HG02938 (cell line): ENCODE measurements around the gene RAI1.

Experiments
- ATAC-seq: cut with Tn5 transposase; IDR thresholded peaks from one replicate; pipeline ENCODE4 v1.9.1; 2021; ENCODE audit warnings: mild to moderate bottlenecking, moderate library complexity; ENCODE audit not compliant: unreplicated experiment

The RAI1 gene

DNA sequence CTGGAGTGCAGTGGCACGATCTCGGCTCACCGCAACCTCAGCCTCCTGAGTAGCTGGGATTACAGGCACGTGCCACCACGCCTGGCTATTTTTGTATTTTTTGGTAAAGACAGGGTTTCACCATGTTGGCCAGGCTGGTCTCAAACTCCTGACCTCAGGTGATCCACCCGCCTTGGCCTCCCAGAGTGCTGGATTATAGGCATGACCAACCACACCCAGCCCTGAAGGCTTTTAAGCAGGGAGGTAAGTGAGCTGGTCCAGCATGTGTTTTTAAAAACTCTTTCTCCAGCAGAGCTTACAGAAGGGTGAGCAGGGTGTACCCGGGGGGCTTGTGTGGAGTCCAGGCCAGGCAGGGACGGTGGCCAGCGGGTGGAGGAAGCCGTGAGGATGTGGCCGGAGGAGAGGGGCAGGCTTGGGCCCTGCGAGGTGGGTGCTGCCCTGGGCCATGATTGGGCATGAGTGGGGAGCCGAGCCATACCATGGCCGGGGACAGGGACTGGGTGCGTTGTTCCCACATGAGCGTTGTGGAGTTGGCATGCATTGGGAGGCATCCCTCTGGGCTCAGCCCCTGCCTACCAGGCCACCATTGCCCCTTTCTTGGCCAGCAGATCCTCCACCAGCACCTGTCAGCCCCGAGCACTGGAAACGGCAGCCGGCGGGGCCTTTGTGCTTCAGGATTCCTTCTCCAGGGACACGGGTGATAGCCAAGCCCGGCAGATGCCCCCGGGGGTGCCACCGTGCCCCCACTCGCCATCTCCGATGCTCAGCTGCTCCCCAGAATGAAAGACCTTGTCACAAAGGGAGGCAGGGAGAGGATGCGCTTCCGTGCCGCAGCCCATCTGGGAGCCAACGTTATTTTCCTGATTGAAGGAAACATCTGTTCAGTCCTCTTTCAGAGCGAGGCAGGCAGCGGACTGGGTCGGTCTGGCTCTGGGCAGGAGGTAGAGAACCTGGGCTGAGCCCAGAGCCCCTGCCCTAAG is 64.5 kb downstream of the RAI1 start:
- no peak for ATAC-seq

DNA sequence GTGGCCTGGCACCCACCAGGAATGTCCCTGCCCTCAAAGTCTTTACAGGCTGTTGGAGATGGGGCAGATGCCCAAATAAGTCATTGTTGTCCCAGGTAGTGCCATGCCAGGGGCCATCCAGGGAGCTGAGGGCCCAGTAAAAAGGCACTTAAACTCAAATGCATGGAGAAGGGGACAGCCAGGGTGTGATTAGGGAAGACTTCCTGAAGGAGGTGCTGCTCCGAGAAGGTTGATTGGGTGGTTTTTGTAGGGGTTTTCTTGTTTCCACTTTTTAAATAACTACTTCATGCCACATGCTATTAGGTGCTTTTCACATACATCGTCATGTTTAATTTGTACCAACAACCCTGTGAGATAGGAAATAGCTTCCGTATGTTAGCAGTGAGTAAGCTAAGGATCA is 66.9 kb downstream of the RAI1 start:
- ATAC-seq: no peak

DNA sequence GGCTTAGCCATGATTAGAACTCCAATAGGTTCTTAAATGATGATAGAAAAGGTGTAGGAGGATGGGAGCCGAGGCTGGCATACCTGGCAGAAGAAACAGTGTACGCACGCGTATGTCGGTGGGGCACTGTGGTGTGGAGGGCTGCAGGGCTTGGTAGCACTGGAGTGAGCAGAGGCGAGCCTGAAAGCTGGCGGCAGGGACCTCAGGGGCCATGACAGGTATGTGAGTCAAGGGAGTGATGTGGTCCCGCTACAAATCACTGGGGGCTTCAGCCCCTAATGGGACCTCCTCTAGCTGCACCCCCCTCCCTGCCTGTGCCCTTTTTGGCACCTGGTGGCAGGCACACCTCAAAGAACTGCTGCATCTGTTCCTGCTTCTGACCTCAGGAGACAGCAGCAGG is 67.3 kb downstream of the RAI1 start:
- ATAC-seq: no peak

DNA sequence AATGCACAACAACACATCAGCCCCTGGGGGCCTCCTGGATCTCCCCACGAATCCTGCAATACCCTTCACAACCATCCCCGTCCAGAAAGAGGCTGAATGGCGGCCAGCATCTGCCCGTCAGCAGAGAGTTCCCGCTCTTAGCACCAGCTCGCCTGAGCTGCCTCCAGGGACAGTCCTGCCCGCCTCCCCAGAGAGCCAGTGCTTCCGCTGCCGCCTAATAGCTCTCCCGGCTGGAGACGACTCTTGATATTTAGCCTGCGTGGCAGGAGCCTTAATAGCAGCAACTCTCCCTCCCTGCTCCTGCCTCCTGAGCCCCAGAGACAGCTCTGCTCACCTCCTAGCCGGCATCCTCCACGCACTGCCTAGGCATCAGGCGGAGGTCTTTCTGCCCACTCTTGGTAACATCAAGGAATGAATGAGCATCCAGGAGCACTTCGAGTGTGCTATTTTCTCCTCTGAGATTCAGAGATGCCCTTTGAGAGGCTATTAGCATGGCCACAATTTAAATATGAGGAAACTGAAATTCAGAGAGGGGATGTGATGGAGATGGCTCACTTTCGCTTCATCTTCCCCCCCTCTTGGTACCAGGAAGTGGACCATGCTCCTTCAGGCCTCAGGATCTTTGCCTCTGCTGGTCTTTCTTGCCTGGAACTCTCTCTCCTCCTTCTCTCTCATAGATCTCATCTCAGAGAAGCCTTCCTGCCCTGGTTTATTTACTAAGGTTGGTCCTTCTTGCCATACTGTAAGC is 67.9 kb downstream of the RAI1 start:
- ATAC-seq: no peak

DNA sequence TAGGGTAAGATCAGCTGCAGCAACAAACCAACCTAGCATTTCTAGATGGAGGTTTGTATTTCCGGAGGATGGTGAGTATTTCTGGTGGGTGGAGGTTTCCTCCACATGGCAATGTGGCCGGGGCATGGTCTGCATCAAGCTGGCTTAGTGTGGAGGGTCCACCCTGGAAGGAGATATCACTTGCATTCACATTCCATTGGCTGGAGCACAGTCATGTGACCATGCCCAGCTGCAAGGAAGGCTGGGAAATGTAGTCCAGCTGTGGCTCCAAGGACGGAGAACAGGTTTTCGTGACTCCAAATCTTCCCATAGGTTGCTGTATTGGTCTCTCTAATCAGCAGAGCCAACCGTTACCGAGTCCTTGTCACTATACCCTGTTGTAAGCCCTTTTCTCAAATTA is 68.7 kb downstream of the RAI1 start:
- ATAC-seq: no peak

DNA sequence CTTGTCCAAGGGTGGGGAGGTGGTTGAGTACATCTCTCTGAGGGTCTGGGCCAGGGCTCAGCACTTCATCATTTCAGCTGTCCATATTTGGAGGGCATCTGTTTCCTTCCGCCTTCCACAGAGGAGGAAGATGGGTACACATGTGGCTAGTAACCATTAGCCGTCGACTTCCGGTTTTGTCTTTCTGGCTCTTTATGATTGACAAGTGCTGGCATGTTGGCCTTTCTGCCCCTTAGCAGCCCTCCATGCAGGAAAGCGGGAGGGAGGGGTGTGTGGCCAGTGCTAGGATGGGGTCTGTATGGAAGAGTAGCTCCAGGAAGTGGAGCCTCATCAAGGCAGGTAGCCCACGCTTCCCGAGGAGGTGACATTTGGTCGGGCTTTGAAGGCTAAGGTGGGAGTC is 69.6 kb downstream of the RAI1 start:
- ATAC-seq: no peak

DNA sequence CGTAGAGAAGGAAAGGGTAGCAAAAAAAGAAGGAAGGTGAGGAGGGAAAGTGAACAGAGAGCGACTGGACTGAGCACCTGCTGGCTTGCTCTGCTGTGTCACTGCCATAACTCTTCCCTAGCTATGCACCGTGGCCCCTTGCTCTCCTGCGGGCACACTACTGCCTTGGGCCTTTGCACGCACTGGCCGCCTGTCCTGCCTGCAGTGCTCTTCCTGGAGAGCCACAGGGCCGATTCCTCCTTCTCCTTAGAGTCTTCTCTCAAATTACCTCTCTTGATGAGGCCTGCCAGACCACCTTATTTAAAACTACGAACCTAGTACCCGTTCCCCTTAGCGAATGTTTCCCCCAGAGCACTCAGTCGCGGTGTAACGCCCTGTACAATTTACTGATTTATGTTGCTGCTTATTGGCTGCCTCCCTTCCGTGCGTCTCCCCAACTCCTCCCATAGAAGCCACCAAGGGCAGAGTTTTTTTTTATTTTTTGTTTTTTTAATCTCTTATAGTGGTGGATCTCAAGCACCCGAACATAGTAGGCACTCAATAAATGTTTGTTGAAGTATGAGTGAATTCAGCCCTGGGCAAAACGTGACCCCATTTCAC is 70.3 kb downstream of the RAI1 start:
- peak; percentile 18 for ATAC-seq

DNA sequence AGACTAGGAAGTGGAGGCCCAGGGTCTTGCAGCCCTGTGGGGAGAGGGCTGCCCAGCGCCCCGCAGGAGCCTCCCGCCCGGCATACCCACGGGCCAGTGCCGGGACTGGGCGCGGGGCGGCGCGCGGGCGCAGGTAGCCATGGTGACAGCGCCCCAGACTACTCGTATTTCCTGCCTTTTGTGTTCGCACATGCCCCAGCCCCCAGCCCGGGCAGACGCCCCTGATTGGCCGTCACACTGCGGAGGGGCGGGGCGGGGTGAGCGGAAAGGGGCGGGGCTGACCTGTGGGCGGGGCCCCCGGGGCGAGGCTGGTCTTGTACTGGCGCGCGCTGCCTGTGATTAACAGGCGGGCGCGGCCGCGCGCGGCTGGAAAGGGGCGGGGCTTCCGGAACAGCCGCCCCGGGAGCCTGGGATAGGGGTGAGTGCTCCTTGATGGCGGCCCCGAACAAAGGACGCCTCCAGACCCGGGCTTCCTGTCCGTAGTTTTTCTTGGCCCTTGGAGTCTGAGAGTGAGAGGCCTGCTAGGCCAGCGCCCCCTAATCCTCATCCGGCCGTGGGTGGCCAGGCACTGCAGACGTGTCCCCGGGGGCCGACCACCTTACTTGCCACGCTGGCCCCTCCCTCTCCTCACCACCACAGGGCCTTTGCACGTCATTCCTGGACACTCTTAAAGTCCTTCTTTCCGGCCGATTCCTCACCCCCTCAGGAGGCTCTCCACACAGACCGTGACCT is 71.0 kb downstream of the RAI1 start:
- peak; percentile 72 for ATAC-seq

DNA sequence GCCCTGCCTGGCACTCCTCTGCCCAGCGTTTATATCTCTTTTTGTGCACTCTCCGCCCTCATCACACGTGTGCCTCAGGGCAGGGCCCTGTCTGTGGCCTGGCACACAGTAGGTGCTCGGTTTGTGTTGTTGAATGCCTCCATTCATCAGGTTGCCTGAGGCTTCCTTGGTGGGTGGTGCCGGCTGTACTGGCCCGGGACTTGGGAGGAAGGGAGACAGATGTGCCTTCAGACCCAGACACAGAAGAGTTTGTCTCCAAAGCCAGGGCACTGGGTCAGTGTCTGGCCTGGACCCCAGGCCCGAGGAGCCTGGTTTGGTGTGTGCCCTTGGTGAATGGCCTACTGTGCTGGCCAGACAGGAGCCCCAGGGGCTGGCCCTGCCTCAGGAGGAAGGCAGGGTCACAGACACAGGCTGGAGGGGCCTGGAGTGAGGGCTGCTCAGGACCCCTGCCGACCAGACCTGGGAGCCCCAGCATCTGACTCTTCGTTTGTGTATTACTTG is 71.6 kb downstream of the RAI1 start:
- ATAC-seq: no peak

DNA sequence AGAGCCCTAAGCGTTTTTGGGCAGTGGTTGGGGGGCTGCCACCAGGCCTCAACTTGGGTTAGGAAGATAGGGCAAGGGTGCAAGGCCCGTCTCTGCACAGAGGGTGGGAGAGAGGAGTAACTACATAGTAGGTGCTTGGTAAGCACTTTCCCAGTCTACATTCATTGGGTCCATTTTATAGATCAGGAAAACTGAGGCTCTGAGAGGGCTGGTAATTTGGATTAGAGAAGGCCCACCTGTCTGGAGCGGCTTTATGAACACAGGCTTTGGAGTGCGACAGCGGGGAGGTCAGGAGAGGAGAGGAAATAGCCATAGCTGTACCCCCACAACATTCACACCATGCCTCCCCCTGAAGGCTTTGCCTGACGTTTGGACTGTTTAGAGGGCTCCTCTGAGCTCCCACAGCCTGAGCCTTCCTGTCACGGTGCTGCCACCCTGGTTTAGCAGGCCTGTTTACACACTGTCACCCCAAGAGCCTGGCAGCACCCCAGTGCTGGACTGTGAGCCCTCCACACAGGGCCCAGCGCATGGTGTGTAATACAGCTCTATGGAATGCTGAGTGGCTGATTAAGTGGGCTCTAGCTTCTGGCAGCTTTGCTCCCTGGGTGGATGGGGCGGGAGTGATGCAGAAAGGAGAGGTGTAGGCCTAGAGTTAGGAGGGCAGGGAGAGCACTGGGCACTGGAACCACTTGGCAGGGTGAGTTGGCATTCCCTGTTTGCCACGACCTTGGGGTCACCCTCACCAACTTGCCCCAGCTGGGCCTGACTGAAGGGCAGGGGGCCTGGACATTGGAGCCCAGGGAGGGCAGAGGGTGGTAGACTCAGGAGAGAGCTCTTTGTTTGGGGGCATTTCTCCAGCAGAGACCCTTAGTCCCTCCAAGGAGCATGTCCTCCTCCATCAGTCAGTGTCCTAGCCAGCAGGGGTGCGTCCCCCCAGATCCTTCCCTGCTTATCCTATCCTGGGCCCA is 73.7 kb downstream of the RAI1 start:
- ATAC-seq: no peak

DNA sequence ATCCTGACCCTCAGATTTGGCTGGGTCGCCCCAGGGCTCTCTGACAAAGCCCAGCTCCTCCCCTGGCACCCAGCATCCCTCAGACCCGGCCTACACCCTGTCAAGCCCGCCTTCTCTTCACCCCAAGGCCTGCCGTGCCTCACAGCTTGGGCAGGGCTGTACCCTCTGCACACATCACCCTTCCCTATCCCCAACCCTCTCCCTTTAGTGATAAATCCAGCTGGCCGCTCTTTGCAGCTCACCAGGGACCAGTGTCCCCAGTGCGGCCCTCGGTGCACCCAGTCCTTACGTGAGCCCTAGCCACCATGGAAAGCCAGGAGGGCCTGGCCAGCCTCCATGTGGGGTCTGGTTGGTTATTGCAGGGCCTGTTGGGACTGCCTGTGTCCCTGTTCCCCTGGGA is 74.5 kb downstream of the RAI1 start:
- ATAC-seq: no peak

DNA sequence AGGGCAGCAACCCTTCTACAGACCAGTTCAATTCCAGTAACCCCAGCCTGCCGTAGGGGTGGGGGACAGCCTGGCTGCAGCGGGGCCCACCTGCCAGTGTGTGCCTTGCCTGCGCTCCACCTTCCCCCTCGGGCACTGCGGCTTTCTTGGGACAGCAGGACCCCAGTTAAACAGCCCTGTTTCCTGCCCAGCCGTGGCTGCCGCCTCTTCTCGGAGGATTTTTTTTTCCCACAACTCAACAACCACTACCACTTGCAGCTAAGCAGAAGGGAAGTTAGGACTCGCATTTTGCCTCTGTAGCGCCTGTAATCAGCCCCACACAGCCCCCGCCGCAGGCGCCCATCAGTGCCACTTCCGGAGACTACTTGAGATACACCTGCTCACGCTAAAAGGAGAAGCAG is 76.1 kb downstream of the RAI1 start:
- ATAC-seq: no peak

DNA sequence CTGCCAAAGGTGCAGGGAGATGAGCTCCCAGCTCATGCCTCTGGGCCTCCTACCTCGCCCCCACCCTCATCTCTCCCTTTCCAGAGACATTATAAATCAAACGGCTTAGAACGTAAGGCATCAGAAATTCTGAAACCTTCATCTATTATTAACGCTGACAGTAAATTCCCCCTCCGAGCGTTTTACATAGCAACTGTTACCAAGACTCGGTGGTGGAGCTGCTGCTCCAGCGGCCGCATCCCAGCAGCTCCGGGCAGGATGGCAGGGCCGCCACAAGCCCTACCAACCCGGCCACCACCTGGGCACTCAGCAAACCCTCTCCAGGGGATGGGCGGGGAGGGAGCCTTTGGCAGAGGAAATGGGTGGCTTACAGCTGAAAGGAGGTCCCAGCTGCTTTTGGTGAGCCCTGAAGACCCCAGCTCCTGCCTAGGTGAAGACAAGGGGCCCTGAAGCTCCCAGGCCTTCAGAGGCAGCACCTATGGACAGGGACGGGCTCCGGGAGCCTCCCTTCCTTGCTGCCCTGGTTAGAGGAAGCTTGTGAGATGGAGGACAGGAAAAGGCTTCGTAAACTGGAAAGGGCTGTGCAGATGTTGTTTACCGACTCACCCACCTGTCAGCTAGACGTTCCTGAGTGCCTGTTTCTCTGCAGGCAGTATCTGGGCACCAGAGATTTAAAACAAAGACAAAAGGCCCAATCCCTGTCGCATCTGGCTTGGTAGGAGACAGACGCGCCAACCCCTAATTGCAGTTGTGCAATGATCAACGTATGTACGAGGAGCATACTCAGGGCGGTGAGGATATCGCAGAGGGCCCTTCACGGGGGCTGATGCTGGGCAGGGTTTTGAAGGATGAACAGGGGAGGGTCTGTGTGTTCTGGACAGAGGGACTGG is 76.9 kb downstream of the RAI1 start:
- no peak for ATAC-seq

DNA sequence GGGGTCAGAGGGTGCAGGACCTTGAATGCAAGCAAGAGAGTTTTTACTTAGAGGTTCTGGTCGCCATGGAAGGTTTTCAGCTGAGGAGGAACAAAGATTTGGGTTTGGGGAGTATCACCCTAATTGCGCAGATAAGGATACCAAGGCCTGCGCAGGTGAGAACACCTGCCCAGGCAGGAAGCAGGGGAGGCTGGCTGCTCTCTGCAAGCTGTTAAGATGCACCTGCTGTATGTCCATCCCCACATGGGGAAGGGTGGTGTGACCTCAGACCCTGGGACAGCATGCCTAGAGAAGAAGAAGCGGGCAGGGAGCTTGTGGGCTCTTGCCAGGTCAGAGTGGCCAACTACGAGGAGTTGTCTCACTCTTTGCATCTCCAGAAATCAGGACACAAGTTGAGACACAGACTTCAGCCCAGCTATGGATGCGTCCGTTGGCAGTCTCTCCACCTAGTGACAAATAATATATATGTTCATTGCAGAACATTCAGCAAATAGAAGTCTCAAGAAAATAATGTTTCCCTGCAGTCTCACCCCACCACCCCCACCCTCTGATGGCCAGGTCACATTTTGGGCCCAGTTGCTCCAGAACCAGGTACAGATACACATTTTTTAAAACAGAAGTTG is 77.8 kb downstream of the RAI1 start:
- ATAC-seq: no peak

DNA sequence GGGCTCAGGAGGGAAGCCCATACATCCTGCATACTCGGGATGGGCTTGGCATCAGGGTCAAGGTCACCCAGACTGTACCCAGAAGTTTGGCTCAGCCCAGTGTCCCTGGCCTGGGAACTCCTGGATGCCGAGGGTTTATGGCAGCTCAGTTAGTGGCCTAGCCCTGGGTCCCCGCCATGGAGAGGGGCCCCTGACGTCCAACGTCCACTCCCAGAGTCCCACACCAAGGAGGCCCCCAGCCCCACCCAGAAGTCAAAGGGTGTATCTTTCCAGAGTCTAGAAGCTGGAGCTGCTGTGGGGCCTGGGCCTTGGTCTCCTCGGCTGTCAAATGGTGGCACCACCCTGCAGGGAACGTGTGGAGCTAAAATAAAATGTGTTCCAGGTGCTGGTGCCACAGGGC is 79.1 kb downstream of the RAI1 start:
- no peak for ATAC-seq

DNA sequence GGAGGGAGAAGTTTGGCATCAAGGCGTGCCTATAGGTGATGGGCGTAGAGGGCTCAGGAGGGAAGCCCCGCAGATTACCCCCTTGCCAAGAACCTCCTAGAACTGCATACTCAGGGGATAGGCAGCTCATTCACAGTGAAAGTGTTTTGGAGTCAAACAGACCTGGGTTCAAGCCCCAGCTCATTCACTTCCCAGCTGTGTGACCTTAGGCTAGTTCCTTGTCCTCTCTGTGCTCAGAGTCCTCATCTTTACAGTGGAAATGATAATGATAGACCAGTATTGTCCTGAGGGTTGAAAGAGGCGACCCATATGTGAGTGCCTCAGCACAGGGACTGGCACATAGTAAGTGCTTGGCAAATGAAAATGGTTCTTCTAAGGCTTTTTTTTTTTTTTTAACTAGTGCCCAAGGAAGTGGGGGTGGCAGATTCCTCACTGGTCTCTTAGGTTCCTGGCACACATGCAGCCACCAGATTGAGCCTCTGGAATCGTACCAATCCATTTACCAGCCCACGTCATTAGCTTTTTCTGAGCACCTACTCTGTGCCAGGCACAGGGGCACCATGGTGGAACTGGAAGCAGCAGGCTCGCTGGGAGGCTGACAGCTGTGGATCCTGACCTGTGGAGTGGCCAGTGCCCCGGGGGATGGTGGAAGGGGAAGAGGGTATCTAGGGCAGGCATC is 79.8 kb downstream of the RAI1 start:
- ATAC-seq: no peak

DNA sequence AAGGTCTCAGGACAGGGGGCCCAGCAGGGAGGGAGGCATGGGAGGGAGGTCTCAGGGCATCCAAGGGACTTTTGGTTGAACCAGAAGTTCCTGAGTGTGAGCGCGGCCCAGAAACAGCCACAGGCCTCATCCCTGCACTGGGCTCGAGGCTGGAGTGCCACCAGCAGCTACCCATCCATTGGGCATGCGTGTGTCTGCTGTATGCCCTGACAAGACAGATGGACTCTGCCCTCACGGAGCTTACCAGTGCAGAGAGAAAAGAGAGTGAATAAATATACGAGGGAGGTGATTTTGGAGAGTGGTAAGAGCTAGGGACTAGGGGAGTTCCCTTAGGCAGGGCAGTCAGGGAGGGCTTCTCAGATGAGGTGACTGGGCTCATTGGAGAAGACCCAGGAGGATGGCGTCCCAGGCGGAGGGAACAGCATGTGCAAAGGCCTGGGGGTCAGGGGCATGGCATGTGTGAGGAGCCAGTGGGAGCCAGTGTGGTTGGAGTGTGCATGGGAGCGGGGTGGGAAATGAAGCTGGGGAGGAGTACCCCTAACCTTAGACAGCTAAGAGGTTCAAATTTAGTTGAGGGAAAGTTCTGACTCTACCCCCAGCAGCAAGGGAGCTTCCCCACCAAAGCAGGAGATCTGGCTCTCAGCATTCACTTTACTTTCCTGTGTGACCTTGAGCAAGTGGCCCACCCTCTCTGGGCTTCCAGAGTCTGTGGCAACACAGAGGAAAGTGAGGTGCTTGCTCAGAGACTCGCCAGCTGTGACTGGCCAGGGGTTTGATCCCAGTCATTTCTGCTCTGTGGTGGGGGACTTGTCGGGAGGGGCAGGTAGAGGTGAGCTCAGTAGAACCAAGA is 80.9 kb downstream of the RAI1 start:
- no peak for ATAC-seq
